WERI-Rb-1 (cell line): ENCODE measurements around the gene KLHL40.

Experiments used
- DNase-seq: peaks from one replicate; pipeline ENCODE4 v3.0.0-alpha.2; 2020
- H3K27ac ChIP-seq: fragments of 250-450 bp; sonication (Bioruptor Pico); 2 replicates; pipeline ENCODE4 v1.5.1; 2020; ENCODE audit warnings: mild to moderate bottlenecking, moderate library complexity
- H3K27me3 ChIP-seq: fragments of 250-450 bp; sonication (Bioruptor Pico); 2 replicates; pipeline ENCODE4 v1.5.1; 2021; ENCODE audit warnings: mild to moderate bottlenecking, low read depth, moderate library complexity; ENCODE audit not compliant: insufficient read depth, severe bottlenecking
- H3K36me3 ChIP-seq: fragments of 250-450 bp; sonication (Bioruptor Pico); 2 replicates; pipeline ENCODE4 v1.5.1; 2020; ENCODE audit warnings: mild to moderate bottlenecking, moderate library complexity
- H3K4me3 ChIP-seq: 2 replicates; pipeline ENCODE4 v1.5.1; 2011; ENCODE audit warnings: low read depth, mild to moderate bottlenecking, control low read depth, low read length
- H3K9me3 ChIP-seq: fragments of 250-450 bp; sonication (Bioruptor Pico); 2 replicates; pipeline ENCODE4 v1.5.1; 2021; ENCODE audit warnings: mild to moderate bottlenecking, moderate library complexity; ENCODE audit not compliant: severe bottlenecking
- CTCF ChIP-seq: IDR thresholded peaks from 2 replicates; pipeline ENCODE4 v1.5.1; 2011; ENCODE audit warnings: low read depth, mild to moderate bottlenecking, control low read depth, inconsistent platforms, low read length

Gene KLHL40

GRCh38 chr3:42723219-42723618, 37.9 kb downstream of the KLHL40 start:
- no peak for TF ChIP-seq CTCF
- Histone ChIP-seq H3K9me3 (no peaks in the 10 kb centered on the region), H3K27me3 (no peaks in the 10 kb centered on the region), H3K27ac (no peak overlapping the region), H3K4me3 (no peak overlapping the region), H3K36me3 (no peaks in the 10 kb centered on the region)
- DNase-seq: no peak

- Histone ChIP-seq H3K4me3 (no peak overlapping the region), H3K27me3 (no peaks in the 10 kb centered on the region), H3K9me3 (no peaks in the 10 kb centered on the region), H3K27ac (no peak overlapping the region), H3K36me3 (no peaks in the 10 kb centered on the region)
- DNase-seq: no peak
- TF ChIP-seq CTCF: no peak
Observed at GRCh38 chr3:42725454-42725853, 40.1 kb downstream of the KLHL40 start.

- no peak for TF ChIP-seq CTCF
- peak; percentile 30 for DNase-seq
- no peaks in the 10 kb centered on the region for H3K27me3 ChIP-seq
- no peaks in the 10 kb centered on the region for H3K36me3 ChIP-seq
- H3K27ac ChIP-seq: no peak overlapping the region
- H3K9me3 ChIP-seq: peaks cover 4% of the 10 kb centered on the region
- H3K4me3 ChIP-seq: no peak overlapping the region
Observed at GRCh38 chr3:42728056-42728455, 42.7 kb downstream of the KLHL40 start.

- H3K27me3 ChIP-seq: no peaks in the 10 kb centered on the region
- DNase-seq: no peak
- peaks cover 4% of the 10 kb centered on the region for H3K9me3 ChIP-seq
- H3K27ac ChIP-seq: no peak overlapping the region
- H3K4me3 ChIP-seq: no peak overlapping the region
- H3K36me3 ChIP-seq: no peaks in the 10 kb centered on the region
- TF ChIP-seq CTCF: no peak
Observed at GRCh38 chr3:42728668-42729364, 43.5 kb downstream of the KLHL40 start.

- no peaks in the 10 kb centered on the region for H3K27me3 ChIP-seq
- TF ChIP-seq CTCF: no peak
- no peak for DNase-seq
- H3K4me3 ChIP-seq: no peak overlapping the region
- H3K36me3 ChIP-seq: no peaks in the 10 kb centered on the region
- peaks cover 4% of the 10 kb centered on the region for H3K9me3 ChIP-seq
- H3K27ac ChIP-seq: no peak overlapping the region
Observed at GRCh38 chr3:42729404-42730145, 44.2 kb downstream of the KLHL40 start.
